Measurements from ENCODE around the gene ADAM12. TPM values are rescaled to one million over a fixed set of nuclear protein-coding genes. Genes with fewer than 3 reads are reported as not detected.

The ADAM12 gene
- total and polyA plus RNA-seq, 2 donors (not counting 1 experiment from before 2014, with no cell fraction given), result 21.0 to 56.9 TPM

- no peaks in the 10 kb centered on the region for H3K9me3 ChIP-seq (ENCODE audit: control insufficient read depth, insufficient read depth, low read depth, low read length)
- no peak overlapping the region for H3K9ac ChIP-seq (ENCODE audit: insufficient read depth, low read length)
- H3K27me3 ChIP-seq (ENCODE audit: control insufficient read depth, insufficient read depth, low read length), result no peaks in the 10 kb centered on the region
- H3K4me3 ChIP-seq (replicated peaks in 1 of 4; ENCODE audit: control extremely low read depth in 1 of 4, insufficient read depth in 1 of 4, low read depth in 3 of 4, low read length in 4 of 4), result no peak overlapping the region
- no peaks in the 10 kb centered on the region for H3K79me2 ChIP-seq (ENCODE audit: control insufficient read depth, insufficient read depth, low read length)
- H3K4me2 ChIP-seq (ENCODE audit: extremely low read depth, insufficient read depth, low read length), result no peak overlapping the region
- peaks cover 5% of the 10 kb centered on the region for H3K36me3 ChIP-seq (ENCODE audit: control insufficient read depth, insufficient read depth, low read length)
- no peak for DNase-seq (ENCODE audit: low read depth in 2 of 2)
- no peak overlapping the region for H3K27ac ChIP-seq (ENCODE audit: insufficient read depth, low read length)
- H2AFZ ChIP-seq (ENCODE audit: low read length), result no peak overlapping the region
- peaks cover 33% of the 10 kb centered on the region for H3K4me1 ChIP-seq (ENCODE audit: control insufficient read depth, extremely low read depth, insufficient read depth, low read length)
- H4K20me1 ChIP-seq (ENCODE audit: control insufficient read depth, extremely low read depth, insufficient read depth, low read length), result no peaks in the 10 kb centered on the region
- TF ChIP-seq EZH2 (IDR thresholded peaks at IDR 0.05; ENCODE audit: low read length, missing control alignments), result no peak
- TF ChIP-seq CTCF (conservative IDR thresholded peaks at IDR 0.05 in 1 of 2, IDR thresholded peaks at IDR 0.05 in 1 of 2; ENCODE audit: low read depth in 1 of 2, low read length in 2 of 2), result no peak
Measured at GRCh38 chr10:126064512-126064911, 323.8 kb downstream of the ADAM12 start.

DNA sequence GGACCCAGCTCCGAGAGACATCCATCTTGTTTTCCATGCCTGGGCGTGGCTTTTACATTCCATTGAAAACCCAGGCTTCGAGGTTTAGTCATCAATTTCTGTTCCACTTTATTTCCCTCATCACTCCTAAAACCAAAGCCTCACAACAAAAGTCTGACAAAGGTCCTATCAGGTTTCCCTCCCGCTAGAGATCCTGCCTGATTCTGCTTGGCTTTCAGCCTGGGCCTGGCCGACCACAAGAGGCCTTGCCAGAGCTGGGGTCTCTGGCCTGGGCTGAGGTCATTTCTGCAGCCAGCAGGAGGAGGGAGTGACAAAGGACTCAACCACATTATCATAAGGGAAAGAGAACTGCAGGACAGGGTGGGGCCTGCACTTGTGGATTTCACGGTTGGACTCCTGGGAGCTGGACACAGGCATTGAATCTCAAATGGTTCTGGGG is 324.9 kb downstream of the ADAM12 start:
- Histone ChIP-seq H3K4me1 (ENCODE audit: control insufficient read depth, extremely low read depth, insufficient read depth, low read length) (peaks cover 33% of the 10 kb centered on the region), H3K36me3 (ENCODE audit: control insufficient read depth, insufficient read depth, low read length) (peaks cover 3% of the 10 kb centered on the region), H3K9me3 (ENCODE audit: control insufficient read depth, insufficient read depth, low read depth, low read length) (no peaks in the 10 kb centered on the region), H3K9ac (ENCODE audit: insufficient read depth, low read length) (peak overlapping the region; percentile 24), H3K4me2 (ENCODE audit: extremely low read depth, insufficient read depth, low read length) (peak overlapping the region; percentile 55), H3K27me3 (ENCODE audit: control insufficient read depth, insufficient read depth, low read length) (no peaks in the 10 kb centered on the region), H3K27ac (ENCODE audit: insufficient read depth, low read length) (peak overlapping the region; percentile 86), H2AFZ (ENCODE audit: low read length) (no peak overlapping the region), H4K20me1 (ENCODE audit: control insufficient read depth, extremely low read depth, insufficient read depth, low read length) (no peaks in the 10 kb centered on the region), H3K4me3 (replicated peaks in 1 of 4; ENCODE audit: control extremely low read depth in 1 of 4, insufficient read depth in 1 of 4, low read depth in 3 of 4, low read length in 4 of 4) (no peak overlapping the region), H3K79me2 (ENCODE audit: control insufficient read depth, insufficient read depth, low read length) (no peaks in the 10 kb centered on the region)
- peak; percentile 82 to 98 for DNase-seq (ENCODE audit: low read depth in 2 of 2)
- TF ChIP-seq EZH2 (IDR thresholded peaks at IDR 0.05; ENCODE audit: low read length, missing control alignments) (no peak), CTCF (conservative IDR thresholded peaks at IDR 0.05 in 1 of 2, IDR thresholded peaks at IDR 0.05 in 1 of 2; ENCODE audit: low read depth in 1 of 2, low read length in 2 of 2) (no peak)

DNA sequence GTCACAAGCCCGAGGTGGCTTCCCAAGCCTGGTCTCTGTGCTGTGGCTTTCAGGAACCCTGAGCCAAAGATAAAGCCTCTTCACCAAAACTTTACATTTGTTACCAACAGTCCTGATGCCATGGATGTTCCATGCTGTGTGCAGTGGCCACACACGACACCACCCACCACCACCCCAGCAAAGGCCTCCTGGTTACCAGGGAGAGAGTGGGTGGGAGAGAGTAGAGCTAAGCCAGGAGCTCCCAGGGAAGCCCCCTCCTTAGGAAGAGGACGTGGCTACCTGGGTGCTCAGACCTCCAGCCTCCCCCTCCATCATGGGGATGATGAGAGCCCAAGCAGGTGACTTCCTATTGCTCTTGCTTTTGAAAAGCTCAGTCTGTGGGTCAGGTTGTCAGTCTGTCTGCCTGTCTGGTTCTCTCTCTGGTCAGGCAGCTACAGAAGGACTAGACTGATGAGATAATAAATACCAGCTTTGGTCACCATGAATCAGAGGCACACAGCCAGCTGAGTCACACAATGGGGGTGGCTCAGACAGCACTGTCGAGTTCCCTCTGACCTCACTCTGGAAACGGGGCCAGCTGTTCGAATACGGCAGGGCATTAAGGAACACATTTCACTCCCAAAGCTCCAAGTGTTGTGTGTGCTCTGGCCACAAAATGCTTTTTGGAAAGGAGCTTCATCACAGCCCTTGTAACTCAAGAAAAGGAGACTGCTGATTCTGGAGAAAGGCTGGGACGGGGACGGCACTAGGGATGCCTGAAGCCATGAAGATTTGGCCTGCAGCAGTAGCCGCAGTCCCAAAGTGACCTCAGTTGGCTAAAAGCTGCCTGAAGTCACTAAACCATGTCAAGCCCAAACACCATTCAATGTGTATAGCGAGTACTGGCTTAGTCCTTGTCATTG is 325.9 kb downstream of the ADAM12 start:
- Histone ChIP-seq H3K27ac (ENCODE audit: insufficient read depth, low read length) (peak overlapping the region; percentile 86), H3K27me3 (ENCODE audit: control insufficient read depth, insufficient read depth, low read length) (no peaks in the 10 kb centered on the region), H3K36me3 (ENCODE audit: control insufficient read depth, insufficient read depth, low read length) (peaks cover 3% of the 10 kb centered on the region), H3K79me2 (ENCODE audit: control insufficient read depth, insufficient read depth, low read length) (no peaks in the 10 kb centered on the region), H3K4me2 (ENCODE audit: extremely low read depth, insufficient read depth, low read length) (peak overlapping the region; percentile 55), H3K4me3 (replicated peaks in 1 of 4; ENCODE audit: control extremely low read depth in 1 of 4, insufficient read depth in 1 of 4, low read depth in 3 of 4, low read length in 4 of 4) (no peak overlapping the region), H3K9ac (ENCODE audit: insufficient read depth, low read length) (peak overlapping the region; percentile 24), H2AFZ (ENCODE audit: low read length) (no peak overlapping the region), H3K4me1 (ENCODE audit: control insufficient read depth, extremely low read depth, insufficient read depth, low read length) (peaks cover 33% of the 10 kb centered on the region), H3K9me3 (ENCODE audit: control insufficient read depth, insufficient read depth, low read depth, low read length) (no peaks in the 10 kb centered on the region), H4K20me1 (ENCODE audit: control insufficient read depth, extremely low read depth, insufficient read depth, low read length) (no peaks in the 10 kb centered on the region)
- DNase-seq (ENCODE audit: low read depth in 2 of 2), result peak; percentile 96 to 99
- no peak for TF ChIP-seq CTCF (conservative IDR thresholded peaks at IDR 0.05 in 1 of 2, IDR thresholded peaks at IDR 0.05 in 1 of 2; ENCODE audit: low read depth in 1 of 2, low read length in 2 of 2)
- TF ChIP-seq EZH2 (IDR thresholded peaks at IDR 0.05; ENCODE audit: low read length, missing control alignments), result no peak

Data from fibroblast of lung (primary cell).